Measurements from ENCODE around the gene SUCLG1. TPM values are rescaled to one million over a fixed set of nuclear protein-coding genes. Genes with fewer than 3 reads are reported as not detected.

Gene SUCLG1
- total RNA-seq, 1 experiment from 2014 or later, result 59.5 TPM

DNA sequence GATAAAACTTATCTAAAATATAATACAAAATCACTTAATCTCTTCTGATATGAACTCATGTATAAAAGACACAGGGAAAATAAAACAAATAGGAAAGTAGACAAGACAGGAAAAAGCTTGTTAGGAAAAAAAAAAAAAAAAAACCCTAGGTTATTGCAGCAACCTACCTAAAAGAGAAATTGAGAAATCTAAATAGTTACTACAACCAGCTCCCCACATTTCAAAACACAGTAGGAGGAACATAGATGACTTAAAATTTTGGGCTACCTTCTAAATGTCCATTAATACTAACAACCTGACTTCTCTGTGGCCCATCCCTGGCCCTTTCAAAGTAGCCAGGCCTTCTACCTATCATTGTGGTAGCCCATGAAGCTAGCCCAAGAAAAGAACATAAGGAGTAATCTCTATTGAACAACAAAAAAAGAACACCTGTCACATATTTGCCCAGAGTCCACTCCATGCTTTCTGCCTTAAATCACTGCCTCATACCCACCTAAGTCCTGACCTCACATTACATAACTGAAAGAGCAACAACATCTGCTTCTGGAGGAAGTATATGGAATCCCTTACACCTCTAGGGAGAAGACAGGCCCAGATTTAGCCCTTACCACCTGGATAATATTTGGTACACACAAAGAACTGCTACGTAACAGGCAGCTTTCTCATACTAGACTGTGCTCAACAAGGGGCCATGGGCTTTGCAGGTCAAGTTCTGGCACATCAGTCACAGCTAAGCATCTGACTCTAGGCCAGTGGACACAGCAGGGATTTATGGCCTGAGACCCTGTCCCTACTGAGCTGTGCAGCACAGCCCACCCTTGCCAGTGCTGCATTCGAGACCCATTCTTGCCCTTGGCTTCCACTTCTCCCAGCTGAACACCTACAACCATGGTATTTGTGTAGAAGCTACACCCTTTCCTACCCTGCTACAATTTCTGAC, 8.5 kb downstream of the SUCLG1 start:
- POLR2A ChIA-PET (ENCODE audit: unreplicated experiment), result interaction anchor here (0.7 kb wide), 1 partner anchor 12 kb away, joined by 3 read pairs; no protein-coding TSS in a partner anchor
- Histone ChIP-seq H3K9me3 (ENCODE audit: insufficient read depth, low read depth) (no peaks in the 10 kb centered on the region), H3K36me3 (ENCODE audit: low read depth) (no peaks in the 10 kb centered on the region; the same call in none of the 2 replicates), H3K79me2 (ENCODE audit: low read depth) (peaks cover 25% of the 10 kb centered on the region; the same call in 1 of the 2 replicates), H3F3A (ENCODE audit: insufficient read depth, low read depth) (no peaks in the 10 kb centered on the region), H3K27ac (no peak overlapping the region), H3K4me2 (no peak overlapping the region), H3K27me3 (ENCODE audit: insufficient read depth, low read depth) (no peaks in the 10 kb centered on the region), H3K9me2 (ENCODE audit: insufficient read depth) (no peaks in the 10 kb centered on the region), H4K20me1 (ENCODE audit: insufficient read depth) (peaks cover 9% of the 10 kb centered on the region; the same call in 1 of the 2 replicates), H2AFZ (no peak overlapping the region), H3K4me3 (no peak overlapping the region), H3K4me1 (replicated peaks; ENCODE audit: insufficient read depth) (no peaks in the 10 kb centered on the region)
- TF ChIP-seq, protein P1, sequence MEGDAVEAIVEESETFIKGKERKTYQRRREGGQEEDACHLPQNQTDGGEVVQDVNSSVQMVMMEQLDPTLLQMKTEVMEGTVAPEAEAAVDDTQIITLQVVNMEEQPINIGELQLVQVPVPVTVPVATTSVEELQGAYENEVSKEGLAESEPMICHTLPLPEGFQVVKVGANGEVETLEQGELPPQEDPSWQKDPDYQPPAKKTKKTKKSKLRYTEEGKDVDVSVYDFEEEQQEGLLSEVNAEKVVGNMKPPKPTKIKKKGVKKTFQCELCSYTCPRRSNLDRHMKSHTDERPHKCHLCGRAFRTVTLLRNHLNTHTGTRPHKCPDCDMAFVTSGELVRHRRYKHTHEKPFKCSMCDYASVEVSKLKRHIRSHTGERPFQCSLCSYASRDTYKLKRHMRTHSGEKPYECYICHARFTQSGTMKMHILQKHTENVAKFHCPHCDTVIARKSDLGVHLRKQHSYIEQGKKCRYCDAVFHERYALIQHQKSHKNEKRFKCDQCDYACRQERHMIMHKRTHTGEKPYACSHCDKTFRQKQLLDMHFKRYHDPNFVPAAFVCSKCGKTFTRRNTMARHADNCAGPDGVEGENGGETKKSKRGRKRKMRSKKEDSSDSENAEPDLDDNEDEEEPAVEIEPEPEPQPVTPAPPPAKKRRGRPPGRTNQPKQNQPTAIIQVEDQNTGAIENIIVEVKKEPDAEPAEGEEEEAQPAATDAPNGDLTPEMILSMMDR (conservative IDR thresholded peaks at IDR 0.05), result no peak
- TF ChIP-seq EZH2 (IDR thresholded peaks at IDR 0.05; ENCODE audit: low read depth), result no peak
- no TSS peak for BruUV-seq (replicated peaks)
- intact Hi-C loops (cut with micrococcal nuclease; ENCODE audit: unreplicated experiment), result no loop called here
- DNase-seq, result no peak
- CTCF ChIA-PET, result no interaction called here

DNA sequence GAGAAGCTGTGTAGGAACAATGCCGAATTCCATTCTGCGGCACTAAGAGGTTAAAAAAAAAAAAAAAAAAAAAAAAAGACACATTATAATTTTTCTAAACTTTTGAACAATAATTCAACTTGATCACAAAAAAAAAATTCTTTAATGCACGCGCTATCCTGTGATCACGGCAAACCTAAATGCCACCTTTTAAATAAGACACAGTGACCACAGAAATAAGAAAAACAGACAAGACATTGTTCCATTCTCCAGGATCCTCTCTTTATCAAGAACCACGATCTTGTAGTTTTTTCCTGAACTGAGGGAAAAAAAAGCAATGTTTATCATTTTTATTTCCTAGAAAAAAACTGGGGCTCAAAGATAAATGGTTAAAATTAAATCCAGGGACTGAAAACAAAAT, 9.4 kb downstream of the SUCLG1 start:
- Histone ChIP-seq H3K27ac (no peak overlapping the region), H3K4me1 (replicated peaks; ENCODE audit: insufficient read depth) (no peaks in the 10 kb centered on the region), H3K9me2 (ENCODE audit: insufficient read depth) (no peaks in the 10 kb centered on the region), H4K20me1 (ENCODE audit: insufficient read depth) (peaks cover 9% of the 10 kb centered on the region; the same call in 1 of the 2 replicates), H2AFZ (no peak overlapping the region), H3K9me3 (ENCODE audit: insufficient read depth, low read depth) (no peaks in the 10 kb centered on the region), H3F3A (ENCODE audit: insufficient read depth, low read depth) (no peaks in the 10 kb centered on the region), H3K36me3 (ENCODE audit: low read depth) (no peaks in the 10 kb centered on the region; the same call in none of the 2 replicates), H3K27me3 (ENCODE audit: insufficient read depth, low read depth) (no peaks in the 10 kb centered on the region), H3K4me3 (no peak overlapping the region), H3K4me2 (no peak overlapping the region), H3K79me2 (ENCODE audit: low read depth) (peaks cover 25% of the 10 kb centered on the region; the same call in 1 of the 2 replicates)
- TF ChIP-seq EZH2 (IDR thresholded peaks at IDR 0.05; ENCODE audit: low read depth), result no peak
- TF ChIP-seq, protein P1 (conservative IDR thresholded peaks at IDR 0.05), result no peak
- intact Hi-C loops (cut with micrococcal nuclease; ENCODE audit: unreplicated experiment), result no loop called here
- ChIA-PET CTCF (no interaction called here), POLR2A (ENCODE audit: unreplicated experiment) (no interaction called here)
- BruUV-seq (replicated peaks), result no TSS peak
- no peak for DNase-seq

DNA sequence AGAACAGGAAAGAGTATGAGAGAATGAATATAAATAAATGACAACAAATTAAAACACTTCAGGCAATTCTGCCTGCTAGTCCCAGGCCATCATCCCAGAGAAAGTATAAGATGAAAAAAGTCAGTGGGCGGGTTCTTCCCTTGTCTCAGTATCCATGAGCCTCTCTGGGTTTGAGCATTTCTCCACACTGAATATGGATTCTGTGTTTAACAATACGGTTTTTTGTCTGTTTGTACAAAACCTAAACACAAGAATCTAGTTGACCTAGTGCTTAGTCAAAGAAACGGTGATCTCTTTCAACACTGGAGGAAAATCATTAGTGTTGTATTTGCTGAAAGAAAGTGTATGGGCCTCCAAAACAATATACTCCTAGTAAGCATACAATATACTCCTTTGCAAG, 10.0 kb downstream of the SUCLG1 start:
- no peak for DNase-seq
- Histone ChIP-seq H3K79me2 (ENCODE audit: low read depth) (peaks cover 19% of the 10 kb centered on the region; the same call in 1 of the 2 replicates), H2AFZ (no peak overlapping the region), H3K9me3 (ENCODE audit: insufficient read depth, low read depth) (no peaks in the 10 kb centered on the region), H3K36me3 (ENCODE audit: low read depth) (no peaks in the 10 kb centered on the region; the same call in none of the 2 replicates), H3F3A (ENCODE audit: insufficient read depth, low read depth) (no peaks in the 10 kb centered on the region), H3K4me1 (replicated peaks; ENCODE audit: insufficient read depth) (no peaks in the 10 kb centered on the region), H3K9me2 (ENCODE audit: insufficient read depth) (no peaks in the 10 kb centered on the region), H3K27ac (no peak overlapping the region), H4K20me1 (ENCODE audit: insufficient read depth) (peaks cover 9% of the 10 kb centered on the region; the same call in 1 of the 2 replicates), H3K4me3 (no peak overlapping the region), H3K27me3 (ENCODE audit: insufficient read depth, low read depth) (no peaks in the 10 kb centered on the region), H3K4me2 (no peak overlapping the region)
- POLR2A ChIA-PET (ENCODE audit: unreplicated experiment), result no interaction called here
- CTCF ChIA-PET, result no interaction called here
- BruUV-seq (replicated peaks), result no TSS peak
- intact Hi-C loops (cut with micrococcal nuclease; ENCODE audit: unreplicated experiment), result no loop called here
- no peak for TF ChIP-seq EZH2 (IDR thresholded peaks at IDR 0.05; ENCODE audit: low read depth)
